NCI-H187 treated with DMSO at 0.1 percent for 48 hours (cell line): ENCODE results near the gene RPRML.

Source experiments
- DNase-seq: peaks from one replicate; lab custom pipeline; 2025; lab: John Stamatoyannopoulos, UW

The RPRML gene

DNA sequence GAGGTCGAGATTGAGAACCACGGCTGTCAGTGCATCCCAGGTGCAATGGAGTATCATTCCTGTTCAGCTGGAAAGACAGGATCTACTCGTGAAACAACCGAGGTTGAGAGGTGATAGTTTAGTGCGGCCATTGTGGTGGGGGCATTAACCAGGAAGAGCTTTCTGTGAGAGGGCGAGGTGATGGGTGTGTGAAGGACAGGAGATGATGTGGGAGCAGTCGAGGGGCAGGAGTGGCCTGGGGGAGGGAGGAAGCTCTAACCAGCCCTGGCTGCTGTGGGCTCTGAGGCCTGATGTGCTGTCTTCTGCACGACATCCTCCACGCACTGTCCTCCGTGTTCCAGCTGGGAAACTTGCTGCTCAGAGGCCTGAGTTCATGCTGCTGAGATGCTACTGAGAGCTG, 34.1 kb downstream of the RPRML start:
- no peak for DNase-seq

GRCh38 chr17:46943501-46944393, 35.3 kb downstream of the RPRML start:
- DNase-seq = no peak

- no peak for DNase-seq
These were observed 35.9 kb downstream of the RPRML start for GRCh38 chr17:46943218-46943500.

GRCh38 chr17:46942441-46943217, 36.4 kb downstream of the RPRML start:
- no peak for DNase-seq

GRCh38 chr17:46940692-46941404, 38.2 kb downstream of the RPRML start:
- DNase-seq = no peak

- no peak for DNase-seq
These were observed 43.3 kb downstream of the RPRML start for GRCh38 chr17:46935658-46936266.

DNA sequence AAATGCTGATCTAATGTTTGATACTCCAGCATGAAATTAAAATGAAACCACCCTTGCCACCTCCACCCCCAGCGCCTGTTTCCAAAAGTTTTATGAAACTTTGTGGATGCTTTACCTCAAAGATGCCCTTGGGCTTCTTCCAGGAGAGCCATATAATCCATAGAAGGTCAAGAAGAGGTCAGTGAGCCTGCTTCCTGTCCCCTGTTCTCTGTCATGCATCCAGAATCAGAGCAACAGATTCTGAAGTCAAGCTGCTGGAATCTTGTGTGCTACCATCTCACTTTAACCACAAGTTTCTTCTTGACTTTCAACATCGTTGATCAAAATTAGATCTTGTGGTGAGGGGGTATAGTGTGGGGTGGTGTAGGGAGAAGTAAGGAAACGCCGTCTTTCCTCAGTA, 47.5 kb downstream of the RPRML start:
- no peak for DNase-seq

DNA sequence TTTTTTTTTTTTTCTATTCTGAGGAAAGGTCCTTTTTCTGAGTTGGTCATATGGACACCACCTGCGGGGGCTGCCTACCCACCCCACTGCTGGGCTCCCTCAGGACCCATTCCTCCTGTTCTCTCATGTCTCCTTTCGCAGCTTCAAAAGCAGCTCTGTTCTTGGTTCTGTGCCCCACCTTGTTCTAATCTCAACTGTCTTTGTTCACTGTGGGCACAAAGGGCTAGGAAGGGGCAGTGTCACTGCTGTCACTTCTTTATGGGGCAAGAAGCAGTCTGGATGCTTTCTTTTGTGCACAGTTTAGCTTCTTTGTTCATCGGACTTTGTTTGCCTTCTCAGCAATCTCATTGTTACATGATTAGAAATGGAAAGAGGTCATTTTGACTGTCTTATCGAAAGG, 49.0 kb downstream of the RPRML start:
- DNase-seq = no peak

- no peak for DNase-seq
These were observed 49.6 kb downstream of the RPRML start for GRCh38 chr17:46929413-46929812.

GRCh38 chr17:46928467-46929261, 50.4 kb downstream of the RPRML start:
- DNase-seq = no peak
